IPS DF 19.7 (cell line): ENCODE results near the gene R3HDML.
"Not testable (repeated sequence)": the region's sequence is repeated elsewhere in the genome, so short reads cannot be mapped to it uniquely, and the experiment has no call there.

Experiments used
- DNase-seq: peaks from one replicate; pipeline ENCODE4 v3.0.0-alpha.2; 2013; ENCODE audit warnings: low read depth, low spot score

The R3HDML gene

DNA sequence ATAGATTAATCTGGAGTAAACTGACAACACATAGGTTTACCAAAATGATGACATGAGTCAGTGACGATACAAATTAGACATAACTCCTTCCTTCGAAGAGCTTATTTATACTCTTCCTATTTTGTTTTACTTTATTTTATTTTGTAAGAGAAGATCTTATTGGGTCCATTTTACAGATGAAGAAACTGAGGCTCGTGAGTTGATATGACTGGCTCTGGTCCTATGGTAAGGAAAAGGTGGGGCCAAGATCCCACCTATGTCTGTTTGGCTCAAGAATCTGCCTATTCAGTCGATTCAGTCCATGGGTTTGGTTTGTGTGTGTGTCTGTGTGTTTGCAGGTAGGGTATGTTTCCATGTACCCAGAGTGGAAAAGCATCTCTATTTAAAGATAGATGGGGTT lies 8.4 kb upstream of the R3HDML start:
- DNase-seq, result no peak

DNA sequence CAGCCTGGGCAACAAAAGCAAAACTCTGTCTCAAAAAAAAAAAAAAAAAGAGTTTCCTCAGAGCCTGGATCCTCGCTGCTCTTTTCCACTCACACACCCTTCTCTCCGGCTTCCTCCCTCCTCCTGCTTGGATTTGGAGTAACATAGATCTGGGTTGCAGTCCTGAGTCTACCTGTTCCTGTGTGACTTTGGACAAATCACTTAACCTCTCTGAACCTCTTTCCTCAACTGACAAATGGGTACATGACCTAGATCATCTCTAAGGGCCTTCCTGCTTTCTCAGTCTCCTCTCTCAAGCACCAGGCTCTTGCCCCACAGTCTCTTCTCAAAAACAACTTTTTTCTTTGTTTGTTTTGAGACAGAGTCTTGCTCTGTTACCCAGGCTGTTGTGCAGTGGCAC lies 5.6 kb upstream of the R3HDML start:
- no peak for DNase-seq

DNA sequence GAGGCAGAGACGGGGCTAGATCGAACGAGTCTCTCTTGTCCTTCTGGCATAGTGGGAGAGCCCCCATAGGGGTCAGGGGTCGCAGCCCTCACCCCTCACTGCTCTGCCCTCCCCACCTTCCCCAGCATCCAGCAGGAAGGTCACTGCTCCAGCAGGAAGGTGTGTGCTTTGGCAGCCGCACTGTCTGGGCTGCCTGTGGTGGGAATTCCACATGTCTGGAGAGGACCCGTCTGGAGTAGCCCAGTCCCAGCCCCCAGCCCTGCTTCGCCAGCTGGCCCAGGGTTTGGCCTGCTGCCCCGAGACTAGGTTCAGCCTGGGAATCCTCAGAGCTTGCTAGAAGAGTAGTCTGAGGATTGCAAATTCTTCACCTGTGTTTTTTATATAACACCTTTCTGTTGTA lies 2.5 kb upstream of the R3HDML start:
- DNase-seq, result no peak

DNA sequence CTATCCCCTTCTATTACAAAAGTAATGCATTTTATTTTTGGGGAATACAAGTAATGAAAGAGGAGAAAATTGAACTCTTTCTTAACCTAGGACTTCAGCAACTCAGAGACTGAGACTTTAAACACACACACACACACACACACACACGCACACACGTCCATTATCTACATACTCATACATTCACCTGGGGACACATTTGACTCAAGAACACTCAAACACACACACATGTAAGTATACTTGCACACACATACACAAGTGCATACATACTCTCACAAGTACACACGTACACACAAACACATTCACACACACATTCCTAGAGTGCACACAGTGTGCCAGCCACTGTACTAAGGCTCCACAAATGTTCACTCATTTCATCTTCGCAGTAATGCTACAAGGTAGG lies 2.1 kb upstream of the R3HDML start:
- DNase-seq, result no peak

DNA sequence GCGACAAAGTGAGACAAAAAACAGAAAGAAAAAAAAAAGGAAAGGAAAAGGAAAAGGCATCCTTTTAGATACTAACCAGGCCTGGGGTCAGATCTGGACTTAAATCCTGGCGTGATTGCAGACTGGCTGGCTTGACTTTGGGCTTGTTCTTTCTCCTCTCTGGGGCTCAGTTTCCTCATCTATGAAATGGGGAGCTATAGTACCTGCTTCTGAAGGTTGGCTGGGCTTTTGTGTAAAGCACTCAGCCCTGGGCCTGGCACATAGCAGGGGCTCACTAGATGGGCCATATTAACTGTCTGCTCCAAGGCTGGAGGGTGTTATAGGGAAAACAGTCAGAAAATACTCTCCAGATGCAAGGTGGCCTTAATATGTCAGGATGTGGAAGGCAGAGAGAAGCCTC lies 1.2 kb upstream of the R3HDML start:
- no peak for DNase-seq

DNA sequence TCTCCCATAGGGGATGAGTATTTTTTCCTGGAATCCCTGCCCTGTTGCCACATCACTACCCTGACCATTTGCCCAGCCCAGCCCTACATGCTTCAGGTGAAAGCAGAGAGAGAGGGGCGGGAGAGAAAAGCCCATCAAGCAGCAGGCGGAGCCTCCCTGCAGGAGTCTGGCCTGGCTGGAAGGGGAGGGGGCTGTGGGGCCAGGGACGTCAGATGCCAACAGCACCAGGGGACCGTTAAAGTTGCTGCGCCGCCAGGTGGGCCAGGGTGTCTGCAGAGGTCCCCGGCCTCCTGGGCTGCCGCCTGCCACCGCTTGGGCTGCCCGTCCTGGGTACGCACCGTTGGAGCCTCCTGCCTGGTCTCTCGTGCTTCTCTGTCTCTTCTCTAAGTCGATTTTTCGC lies 757 bp upstream of the R3HDML start:
- no peak for DNase-seq

DNA sequence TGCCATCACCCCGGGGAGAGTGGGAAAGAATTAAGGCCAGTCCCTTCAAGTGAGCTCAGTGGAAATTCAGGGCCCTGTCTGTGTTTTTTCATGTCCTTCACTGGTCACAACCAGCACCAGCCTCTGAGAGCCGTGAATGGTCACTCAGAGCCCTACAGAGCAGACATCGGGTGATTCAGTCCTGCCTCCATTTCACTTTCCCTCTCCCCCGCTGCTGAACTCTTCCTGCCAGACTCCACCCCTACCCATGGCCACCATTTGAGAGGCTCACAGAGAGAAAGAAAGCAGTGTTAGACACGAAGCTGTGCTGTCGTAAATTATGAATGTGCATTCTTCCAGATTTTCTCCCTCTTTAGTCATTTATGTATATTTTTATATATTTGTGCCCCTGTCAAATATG lies 5.4 kb downstream of the R3HDML start:
- no peak for DNase-seq

DNA sequence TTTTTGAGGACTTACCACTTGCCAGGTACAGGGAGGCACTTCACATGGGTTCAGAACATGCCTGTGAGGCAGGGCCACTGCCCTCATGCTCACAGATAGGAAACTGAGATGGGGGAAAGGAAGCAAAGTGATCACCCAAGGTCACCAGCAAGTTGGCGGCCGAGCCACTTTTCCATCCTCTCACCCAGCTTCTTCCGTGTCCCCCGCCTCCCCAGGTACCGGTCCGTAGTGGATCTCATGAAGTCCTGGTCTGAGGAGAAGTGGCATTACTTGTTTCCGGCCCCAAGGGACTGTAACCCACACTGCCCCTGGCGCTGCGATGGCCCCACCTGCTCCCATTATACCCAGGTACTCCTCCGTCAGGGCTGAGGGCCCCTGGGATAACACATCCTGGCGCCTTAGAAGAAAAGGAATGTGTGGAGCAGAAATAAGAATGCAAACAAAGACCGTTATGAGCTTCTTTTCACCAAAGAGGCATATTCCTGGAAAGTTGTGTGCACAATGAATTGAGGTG lies 6.4 kb downstream of the R3HDML start:
- no peak for DNase-seq

DNA sequence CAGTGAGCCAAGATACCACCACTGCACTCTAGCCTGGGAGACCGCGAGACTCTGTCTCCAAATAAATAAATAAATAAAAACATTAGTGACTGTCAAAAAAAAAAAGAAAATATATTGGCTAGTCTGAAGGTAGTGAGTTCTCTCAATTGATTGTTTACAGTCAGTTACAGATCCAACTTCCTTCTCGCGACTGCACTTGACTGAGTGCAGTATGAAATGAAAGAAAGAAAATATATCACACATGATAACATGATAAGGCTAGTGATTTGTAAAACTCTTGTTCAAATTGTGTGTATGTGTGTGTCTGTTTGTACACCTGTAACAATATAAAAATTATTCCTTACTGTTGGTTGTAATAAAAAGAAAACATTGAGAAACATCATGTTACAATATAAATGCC lies 7.9 kb downstream of the R3HDML start:
- no peak for DNase-seq

DNA sequence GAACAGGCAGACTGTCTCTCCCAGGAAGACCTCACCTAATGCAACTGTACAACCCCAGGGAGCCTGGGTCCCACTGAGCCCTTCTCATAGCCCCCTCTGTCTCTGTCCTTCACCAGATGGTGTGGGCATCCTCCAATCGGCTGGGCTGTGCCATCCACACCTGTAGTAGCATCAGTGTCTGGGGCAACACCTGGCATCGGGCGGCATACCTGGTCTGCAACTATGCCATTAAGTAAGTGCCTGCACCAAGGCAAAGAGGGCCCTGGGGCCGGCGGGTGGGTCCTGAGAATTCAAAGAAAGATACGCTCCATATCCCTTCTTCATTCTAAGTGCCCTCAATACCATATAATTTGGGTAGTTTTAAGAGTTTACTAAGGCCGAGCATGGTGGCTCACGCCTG lies 8.3 kb downstream of the R3HDML start:
- DNase-seq, result no peak

DNA sequence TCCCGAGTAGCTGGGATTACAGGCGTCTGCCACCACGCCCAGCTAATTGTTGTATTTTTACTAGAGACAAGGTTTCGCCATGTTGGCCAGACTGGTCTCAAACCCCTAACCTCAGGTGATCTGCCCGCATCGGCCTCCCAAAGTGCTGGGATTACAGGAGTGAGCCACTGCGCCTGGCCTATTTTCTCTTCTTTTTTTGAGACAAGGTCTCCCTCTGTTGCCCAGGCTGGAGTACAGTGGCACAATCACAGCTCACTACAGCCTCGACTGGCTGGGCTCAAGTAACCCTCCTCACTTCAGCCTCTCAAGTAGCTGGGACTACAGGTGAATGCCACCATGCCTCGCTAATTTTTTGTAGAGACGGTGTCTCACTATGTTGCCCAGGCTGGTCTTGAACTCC lies 9.1 kb downstream of the R3HDML start:
- not testable (repeated sequence) for DNase-seq

DNA sequence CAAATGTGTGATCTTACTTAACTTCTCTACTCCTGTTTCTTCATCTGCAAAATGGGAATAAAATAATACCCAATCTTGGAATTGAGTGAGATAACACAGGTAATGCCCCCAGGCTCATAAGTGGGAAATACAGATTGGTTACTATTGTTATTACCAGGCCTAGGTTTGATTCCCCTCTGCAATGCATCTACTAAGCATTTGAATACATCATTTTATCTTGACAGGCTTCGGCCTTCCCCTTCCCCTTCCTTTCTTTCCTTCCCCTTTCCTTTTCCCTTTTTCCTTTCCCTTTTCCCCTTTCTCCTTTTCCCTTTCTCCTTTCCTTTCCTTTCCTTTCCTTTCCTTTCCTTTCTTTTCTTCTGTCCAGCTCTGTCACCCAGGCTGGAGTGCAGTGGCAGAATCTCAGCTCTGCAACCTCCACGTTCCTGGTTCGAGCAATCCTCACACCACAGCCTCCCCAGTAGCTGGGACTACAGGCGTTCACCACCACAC lies 11.4 kb downstream of the R3HDML start:
- no peak for DNase-seq

DNA sequence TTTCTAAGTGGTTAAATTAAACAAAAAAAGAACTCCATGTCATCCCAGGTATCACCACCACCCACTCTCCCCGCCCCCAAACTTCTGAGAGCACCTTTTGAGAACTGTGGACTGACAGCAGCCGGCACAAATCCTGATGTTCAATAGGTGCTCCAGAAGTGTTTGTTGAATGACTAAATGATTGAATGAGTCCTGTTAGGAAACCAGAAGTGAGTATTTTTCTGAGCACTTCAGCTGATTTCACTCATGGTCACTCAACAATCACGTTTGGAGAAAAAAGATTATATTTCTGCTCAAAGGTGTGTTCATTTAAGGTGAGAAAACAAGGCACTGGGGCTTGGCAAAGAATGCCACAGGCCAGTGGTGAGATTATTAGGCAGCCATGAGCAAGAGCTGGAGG lies 12.5 kb downstream of the R3HDML start:
- no peak for DNase-seq

DNA sequence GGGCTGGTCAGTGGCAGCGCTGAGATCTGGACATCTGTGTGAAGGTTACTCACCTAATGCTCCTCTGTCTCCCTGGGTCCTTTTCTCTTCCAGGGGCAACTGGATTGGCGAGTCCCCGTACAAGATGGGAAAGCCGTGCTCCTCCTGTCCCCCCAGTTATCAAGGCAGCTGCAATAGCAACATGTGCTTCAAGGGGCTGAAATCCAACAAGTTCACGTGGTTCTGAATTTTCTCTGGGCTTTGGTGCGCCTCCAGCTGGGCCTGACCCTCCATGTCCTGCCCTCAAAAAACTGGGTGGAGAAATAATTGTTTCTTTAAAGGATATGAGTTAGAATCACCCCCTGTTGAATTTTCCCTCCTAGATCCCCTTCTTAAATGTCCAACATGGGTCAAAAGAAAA lies 13.7 kb downstream of the R3HDML start:
- no peak for DNase-seq

DNA sequence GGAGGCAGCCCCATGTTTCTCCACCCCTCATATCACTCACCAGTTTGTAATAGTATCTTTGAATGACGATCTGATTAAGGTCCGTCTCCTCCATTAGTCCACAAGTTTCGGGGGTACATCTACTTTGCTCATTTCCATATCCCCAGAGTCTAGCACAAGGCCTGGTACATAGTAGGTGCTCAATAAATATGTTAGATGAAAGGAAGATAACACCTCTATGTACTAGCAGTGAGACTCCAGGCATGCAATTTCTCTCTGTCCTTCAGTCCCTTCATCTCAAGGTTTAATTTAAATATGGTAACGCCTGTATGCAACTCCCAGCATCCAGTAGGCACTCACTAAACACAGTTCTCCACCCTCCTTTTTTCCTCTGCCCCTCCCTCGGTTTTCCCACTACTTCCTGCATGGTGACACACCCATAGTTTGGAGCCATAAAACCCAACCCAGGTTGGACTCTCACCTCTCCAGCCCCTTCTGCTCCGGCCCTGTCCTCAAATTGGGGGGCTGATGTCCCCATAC lies 18.2 kb downstream of the R3HDML start:
- DNase-seq, result no peak

DNA sequence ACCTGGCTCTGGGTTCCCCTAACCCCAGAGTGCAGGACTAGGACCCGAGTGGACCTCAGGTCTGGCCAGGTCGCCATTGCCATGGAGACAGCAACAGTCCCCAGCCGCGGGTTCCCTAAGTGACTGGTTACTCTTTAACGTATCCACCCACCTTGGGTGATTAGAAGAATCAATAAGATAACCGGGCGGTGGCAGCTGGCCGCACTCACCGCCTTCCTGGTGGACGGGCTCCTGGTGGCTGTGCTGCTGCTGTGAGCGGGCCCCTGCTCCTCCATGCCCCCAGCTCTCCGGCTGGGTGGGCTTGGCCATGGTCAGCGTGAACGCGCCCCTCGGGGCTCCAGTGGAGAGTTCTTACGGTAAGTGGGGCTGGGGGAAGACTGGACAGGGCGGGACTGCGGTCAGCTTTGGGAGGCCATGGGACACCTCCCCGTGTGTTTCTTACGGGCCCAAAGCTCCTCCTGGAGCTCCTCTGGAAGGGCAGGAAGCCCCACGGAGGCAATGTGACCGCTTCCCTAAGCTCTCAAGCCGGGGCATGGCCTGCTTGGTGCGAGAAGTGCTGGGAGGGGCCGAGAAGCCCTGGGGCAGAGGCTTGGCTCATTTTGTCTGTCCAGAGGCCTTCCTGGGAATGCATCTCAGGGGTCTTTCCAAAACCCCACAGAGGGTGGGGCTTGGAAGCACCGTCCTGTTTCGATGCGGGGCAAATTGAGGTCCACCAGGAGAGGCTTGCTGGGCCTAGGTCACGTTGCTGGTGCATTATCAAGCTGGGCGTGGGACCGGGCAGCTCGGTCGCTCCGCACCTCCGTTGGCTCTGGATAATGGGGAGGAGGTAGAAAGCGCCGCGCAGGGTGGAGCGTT lies 18.9 kb downstream of the R3HDML start, which contains the start of gene HNF4A:
Gene HNF4A (plus strand): TSS at position 202 of the 855 bp plus-strand sequence. CDS start 106 bp downstream, at position 308.
- no peak for DNase-seq

DNA sequence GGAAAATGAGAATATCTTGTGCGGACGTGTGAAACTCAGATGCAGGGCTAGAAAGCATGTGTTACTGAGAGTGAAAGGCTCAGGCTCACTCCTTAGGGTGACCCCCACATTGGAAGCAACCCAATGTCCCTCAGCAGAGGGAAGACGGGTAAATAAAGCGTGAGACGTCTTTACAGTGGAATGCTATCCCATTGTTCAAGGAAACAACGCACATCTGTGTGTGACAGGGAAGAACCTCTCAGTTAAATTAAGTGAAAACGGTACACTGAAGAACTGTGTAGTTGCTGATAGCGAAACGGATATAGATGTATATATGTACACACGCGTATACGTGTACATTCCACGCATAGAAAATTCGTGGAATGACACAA lies 19.5 kb downstream of the R3HDML start:
- DNase-seq, result no peak

DNA sequence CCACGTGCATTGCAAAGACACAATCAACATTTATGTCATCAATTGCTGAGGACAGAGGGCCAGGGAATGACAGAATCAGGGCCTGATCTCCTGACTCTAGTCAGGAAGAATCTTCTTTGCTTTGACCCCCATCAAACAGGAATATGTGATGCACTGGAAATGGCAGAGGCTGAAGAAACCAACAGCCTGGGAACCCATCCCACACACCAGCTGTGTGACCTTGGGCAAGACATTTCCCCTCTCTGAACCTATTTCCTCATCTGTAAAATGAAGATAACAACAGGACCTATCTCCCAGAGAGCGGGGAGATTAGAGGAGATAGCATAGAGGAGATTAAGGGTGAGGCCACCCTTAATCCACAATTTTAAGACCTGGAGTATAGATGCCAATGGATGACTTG lies 20.2 kb downstream of the R3HDML start:
- DNase-seq, result no peak

DNA sequence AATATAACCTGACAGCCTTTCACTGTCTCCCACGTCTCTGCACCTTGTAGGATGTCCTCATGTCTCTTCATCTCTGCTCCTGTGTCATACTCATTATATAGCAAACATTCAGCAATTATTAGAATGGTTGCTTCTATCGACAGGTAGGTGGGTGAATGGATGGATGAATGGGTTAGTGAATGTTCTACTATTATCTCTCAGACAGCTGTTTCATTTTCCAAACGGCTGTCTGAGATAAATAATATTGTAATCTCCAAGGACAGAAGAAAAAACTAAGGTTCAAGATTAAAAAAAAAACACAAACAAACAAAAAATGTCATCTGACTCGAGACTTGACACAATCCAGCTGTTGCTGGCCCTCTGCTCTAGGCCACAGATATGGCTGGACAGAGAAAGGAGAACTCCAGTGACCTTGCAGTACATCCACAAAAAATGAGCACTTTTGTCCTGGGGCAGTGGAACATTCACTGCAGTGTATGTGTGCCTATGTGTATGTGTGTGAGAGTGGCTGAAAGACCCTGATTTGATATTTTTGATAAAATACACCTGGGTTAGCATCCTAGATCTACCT lies 20.8 kb downstream of the R3HDML start:
- no peak for DNase-seq

DNA sequence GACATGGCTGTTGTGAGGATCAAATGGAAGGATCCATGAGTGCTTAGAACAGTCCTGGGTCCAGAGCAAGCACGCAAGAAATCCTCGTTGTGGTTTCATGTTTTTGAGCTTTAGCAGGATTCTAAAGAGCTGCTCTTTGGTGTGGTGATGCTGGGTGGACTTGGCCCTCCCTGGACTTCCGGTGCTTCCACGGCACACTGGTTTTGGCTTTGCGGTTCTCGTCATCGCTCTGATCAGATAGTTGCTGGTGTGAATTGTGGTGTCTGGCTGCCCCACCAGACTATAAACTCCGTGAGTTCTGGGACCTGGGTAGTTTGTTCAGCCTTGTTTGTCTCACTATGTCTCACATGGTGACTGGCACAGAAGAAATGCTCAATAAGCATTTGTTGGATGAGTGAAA lies 21.9 kb downstream of the R3HDML start:
- no peak for DNase-seq

DNA sequence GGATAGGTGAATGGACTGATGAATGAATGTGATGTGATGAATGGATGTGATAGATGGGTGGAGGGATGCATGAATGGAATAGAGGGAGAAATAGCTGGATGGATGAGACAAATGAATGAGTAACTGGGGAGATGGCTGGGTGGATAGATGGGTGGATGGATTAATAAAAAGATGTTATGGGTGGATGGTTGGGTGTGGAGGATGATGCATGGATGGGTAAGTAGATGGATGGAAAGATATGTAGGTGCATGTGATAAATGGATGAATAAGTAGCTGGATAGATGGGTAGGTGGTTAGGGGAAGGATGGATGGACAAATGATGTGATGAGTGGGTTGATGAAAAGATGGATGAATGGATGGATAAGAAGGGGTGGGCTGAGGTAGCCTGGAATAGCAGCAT lies 23.4 kb downstream of the R3HDML start:
- DNase-seq, result no peak

DNA sequence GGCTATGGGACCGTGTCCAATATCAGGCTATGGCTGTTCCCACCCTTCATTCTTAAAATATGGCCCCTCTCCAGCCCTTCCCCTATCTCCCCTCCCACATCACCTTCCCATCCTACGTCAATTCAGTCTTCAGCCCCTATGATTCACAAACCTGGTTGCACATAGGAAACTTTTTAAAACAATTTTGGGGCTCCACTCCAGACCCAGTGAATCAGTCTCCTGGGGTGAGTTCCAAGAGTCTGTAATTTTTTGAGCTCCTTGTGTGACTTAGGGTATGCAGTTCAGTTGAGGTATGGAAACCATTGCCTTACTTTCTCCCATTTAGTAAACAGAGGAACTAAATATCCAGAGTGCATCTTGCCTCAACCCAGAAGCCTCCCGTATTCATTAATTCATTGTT lies 24.2 kb downstream of the R3HDML start:
- no peak for DNase-seq

DNA sequence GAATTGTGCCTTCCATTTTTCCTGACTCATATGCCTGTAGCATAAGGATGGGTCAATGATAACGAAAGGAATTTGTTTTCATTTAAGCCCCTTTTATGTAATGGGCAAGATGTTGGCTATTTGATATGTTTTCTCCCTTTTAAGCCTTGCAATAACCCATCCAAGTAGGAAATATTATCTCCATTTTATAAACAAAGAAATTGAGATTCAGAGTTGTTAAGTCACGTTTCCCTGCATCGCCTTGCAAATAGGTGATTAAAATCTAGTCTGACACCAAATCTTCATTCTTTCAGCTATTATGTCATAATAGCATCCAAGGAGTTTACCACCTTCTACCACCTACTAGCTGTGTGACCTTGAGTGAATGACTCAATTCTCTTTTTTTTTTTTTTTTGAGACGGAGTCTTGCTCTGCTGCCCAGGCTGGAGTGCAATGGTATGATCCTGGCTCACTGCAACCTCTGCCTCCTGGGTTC lies 25.7 kb downstream of the R3HDML start:
- no peak for DNase-seq
